Brain microvascular endothelial cell (primary cell): ENCODE measurements around the gene UQCRQ.

Experiments used
- DNase-seq: peaks from one replicate; pipeline ENCODE4 v3.0.0-alpha.2; 2020
- H3K27ac ChIP-seq: fragments of 250-450 bp; sonication (Bioruptor Pico); 2 replicates; pipeline ENCODE4 v1.5.1; 2020; ENCODE audit warnings: mild to moderate bottlenecking, moderate library complexity
- H3K27me3 ChIP-seq: fragments of 250-450 bp; sonication (Bioruptor Pico); replicated peaks from 2 replicates; pipeline ENCODE4 v1.5.1; 2020; ENCODE audit warnings: mild to moderate bottlenecking
- H3K36me3 ChIP-seq: fragments of 250-450 bp; sonication (Bioruptor Pico); replicated peaks from 2 replicates; pipeline ENCODE4 v1.5.1; 2020; ENCODE audit warnings: mild to moderate bottlenecking
- H3K4me3 ChIP-seq: 2 replicates; pipeline ENCODE4 v1.5.1; 2011; ENCODE audit warnings: low read depth, mild to moderate bottlenecking, control low read depth, low read length, moderate library complexity
- in situ Hi-C: cut with HindIII; loops from 2 replicates; pipeline ENCODE4 v1.10.0; 2017; ENCODE audit warnings: low sequenced_read_pairs, low pct_ligation_motif_present
- TF ChIP-seq, protein P1 (sequence below): IDR thresholded peaks from 2 replicates; pipeline ENCODE4 v1.5.1; 2011; ENCODE audit warnings: low read depth, mild to moderate bottlenecking, moderate library complexity, low read length, control low read depth, inconsistent platforms; ENCODE audit errors: missing control alignments

UQCRQ gene

DNA sequence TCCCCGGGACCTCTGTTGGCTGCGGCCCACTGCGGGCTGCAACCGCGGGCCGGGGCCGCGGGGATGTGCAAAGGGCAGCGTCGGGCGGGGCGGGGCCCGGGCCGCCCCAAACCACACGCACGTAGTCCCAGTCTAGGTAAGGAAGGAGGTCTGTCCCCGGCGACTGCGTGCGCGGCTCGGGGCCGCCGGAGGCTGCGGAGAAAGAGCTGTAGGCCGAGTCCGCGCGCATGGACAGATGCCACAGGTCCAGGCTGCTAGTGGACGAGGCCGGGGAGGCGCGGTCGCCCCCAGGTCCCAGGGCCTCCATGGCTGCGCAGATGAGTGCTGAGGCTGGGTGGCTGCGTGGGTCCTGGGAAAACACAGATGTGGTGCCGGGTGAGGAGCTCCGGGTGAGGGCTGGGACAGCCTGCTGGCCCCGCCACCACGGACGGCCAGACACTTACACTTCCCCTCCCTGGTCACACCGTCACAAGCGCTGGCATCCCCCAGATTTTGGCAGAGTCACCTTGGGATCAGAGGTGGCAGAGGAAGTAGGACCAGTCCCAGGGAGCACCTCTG lies 40.5 kb upstream of the UQCRQ start:
- in situ Hi-C loops, result no loop called here
- no peaks in the 10 kb centered on the region for H3K27me3 ChIP-seq
- TF ChIP-seq, protein P1, sequence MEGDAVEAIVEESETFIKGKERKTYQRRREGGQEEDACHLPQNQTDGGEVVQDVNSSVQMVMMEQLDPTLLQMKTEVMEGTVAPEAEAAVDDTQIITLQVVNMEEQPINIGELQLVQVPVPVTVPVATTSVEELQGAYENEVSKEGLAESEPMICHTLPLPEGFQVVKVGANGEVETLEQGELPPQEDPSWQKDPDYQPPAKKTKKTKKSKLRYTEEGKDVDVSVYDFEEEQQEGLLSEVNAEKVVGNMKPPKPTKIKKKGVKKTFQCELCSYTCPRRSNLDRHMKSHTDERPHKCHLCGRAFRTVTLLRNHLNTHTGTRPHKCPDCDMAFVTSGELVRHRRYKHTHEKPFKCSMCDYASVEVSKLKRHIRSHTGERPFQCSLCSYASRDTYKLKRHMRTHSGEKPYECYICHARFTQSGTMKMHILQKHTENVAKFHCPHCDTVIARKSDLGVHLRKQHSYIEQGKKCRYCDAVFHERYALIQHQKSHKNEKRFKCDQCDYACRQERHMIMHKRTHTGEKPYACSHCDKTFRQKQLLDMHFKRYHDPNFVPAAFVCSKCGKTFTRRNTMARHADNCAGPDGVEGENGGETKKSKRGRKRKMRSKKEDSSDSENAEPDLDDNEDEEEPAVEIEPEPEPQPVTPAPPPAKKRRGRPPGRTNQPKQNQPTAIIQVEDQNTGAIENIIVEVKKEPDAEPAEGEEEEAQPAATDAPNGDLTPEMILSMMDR, result no peak
- DNase-seq, result no peak
- H3K27ac ChIP-seq, result no peak overlapping the region
- no peaks in the 10 kb centered on the region for H3K36me3 ChIP-seq
- peak overlapping the region; percentile 12 for H3K4me3 ChIP-seq

DNA sequence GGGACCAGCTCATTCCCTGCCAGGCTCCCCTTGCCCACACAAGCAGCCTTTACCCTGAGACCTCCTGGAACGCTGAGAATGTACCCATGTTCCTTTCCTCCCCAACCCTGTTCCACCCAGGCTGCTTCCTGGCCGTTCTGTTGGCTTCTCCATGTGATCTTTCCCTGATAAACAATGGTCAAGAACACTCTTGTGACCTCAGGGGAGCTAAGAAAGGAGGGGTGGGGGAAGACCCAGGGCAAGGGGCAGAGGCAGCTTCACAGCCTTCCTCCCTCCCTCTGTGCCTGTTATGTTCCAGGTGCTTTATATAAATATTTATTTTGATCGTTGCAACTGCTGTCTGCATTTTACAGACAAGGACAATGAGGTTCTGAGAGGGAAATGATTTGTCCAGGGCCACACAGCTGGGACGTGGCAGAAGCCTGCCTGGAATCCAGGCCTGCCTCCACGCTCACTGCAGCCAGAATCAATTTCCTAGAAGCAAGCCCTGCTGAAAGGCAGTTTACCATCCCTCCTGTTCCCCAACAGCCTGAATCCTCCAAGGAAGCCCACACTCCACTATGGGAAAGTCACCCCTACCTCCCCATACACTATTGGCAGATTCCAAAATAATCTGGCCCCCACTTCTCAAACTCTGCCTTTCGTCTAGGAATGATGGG lies 39.9 kb upstream of the UQCRQ start:
- in situ Hi-C loops, result no loop called here
- TF ChIP-seq, protein P1, result no peak
- no peak overlapping the region for H3K4me3 ChIP-seq
- no peak for DNase-seq
- no peaks in the 10 kb centered on the region for H3K27me3 ChIP-seq
- H3K36me3 ChIP-seq, result no peaks in the 10 kb centered on the region
- no peak overlapping the region for H3K27ac ChIP-seq

DNA sequence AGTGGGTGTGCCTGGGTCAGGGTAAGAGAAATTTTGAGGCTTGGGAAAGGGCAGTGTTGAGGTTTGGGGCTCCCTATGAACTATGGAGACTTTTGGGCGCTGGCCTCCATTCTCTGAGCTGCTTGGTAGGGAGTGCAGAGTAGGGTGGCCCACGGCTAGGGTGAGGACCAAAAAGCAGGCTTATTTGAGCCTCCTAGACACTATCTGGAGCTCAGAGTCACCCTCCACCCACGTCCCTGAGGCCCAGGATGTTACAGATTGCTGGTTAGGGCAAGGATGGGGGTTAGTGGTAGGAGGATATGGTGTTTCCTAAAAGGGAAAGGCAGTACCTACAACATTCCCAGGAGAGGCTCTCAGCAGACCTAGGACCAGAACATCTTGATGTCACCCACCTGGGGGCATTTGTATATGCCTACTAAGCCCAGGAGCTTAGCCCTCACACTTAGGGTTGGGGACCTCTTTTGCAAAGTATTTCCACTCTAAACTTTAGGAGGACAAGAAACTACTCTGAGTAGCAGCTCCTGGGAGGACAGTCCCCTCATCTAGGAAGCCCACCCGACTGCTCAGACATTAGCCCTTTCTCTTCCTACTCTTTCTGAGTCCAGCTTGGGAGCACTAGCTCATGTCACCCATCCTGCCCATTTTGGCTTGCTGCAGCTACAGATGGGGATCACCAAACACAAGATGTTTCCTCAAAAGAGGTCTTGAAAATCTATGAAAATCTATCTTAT lies 38.3 kb upstream of the UQCRQ start:
- Histone ChIP-seq H3K36me3 (no peaks in the 10 kb centered on the region), H3K27me3 (no peaks in the 10 kb centered on the region), H3K4me3 (no peak overlapping the region), H3K27ac (no peak overlapping the region)
- DNase-seq, result no peak
- TF ChIP-seq, protein P1, result no peak
- in situ Hi-C loops, result no loop called here

DNA sequence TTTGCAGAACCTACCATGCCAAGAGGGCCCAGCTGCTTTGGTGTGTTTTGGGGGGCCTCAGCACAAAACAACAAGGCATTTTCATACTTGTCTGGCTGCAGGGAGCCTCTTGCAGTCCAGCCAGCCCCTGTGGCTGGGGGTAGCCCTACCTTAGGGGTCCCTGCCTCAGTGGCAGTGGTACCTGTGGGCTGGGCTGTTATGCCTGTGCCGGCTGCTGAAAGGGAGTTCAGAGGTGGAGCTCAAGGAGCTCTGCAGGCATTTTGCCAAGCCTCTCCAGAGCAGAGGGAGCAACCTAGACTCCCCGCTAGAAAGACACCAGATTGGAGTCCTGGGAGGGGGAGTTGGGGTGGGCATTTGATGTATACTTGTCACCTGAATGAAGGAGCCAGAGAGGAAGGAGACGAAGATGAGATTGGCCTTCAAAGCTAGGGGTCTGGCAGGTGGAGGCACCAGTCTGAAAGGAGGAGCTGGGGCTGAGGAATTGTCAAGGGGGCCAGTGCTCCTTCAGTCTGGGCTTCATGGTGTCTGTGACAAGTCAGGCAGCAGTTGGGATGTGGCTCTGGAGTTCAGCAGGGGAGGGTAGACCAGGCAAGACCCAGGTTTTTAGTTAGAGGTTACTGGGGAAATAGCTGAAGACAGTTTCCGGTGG lies 37.5 kb upstream of the UQCRQ start:
- in situ Hi-C loops, result no loop called here
- TF ChIP-seq, protein P1, result no peak

DNA sequence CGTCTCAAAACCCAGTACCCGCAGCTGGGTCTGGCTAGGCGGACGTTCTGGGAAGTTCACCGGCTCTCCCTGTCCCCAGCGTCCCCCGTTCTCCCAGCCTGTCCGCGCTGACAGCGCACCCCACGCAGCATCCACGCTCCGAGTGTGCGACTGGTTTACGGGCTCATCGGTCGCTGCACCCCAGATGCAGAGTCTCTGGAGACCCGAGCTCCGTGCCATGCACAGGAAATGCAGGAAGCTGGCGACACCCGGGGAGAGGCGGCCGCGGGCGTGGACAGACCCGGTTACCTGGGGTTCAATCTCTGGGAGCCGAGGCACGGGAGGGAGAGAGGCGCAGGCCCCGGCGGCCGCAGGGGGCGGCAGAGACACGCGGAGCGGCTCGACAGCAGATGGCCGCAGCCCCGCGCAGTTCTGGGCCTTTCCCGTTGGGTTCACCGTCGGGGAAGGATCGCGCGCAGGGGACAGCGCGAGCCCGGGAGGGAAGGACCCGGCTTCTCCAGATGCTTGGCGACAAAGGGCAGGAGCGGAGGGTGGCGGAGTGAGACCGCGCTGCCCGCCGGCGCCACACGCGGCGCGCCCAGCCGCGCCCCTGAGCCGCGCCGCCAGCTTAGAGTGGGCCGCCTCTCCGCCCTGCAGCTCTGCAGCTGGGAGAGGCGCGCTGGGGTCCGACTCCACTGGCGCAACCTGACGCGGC lies 36.6 kb upstream of the UQCRQ start:
- DNase-seq, result peak; percentile 43
- Histone ChIP-seq H3K27ac (no peak overlapping the region), H3K36me3 (no peaks in the 10 kb centered on the region), H3K4me3 (peak overlapping the region; percentile 61), H3K27me3 (no peaks in the 10 kb centered on the region)
- TF ChIP-seq, protein P1, result peak; percentile 77
- in situ Hi-C loops, result no loop called here

More for the DNA sequence above, 37.5 kb upstream of the UQCRQ start:
- H3K4me3 ChIP-seq, result no peak overlapping the region
- no peak for DNase-seq
- no peaks in the 10 kb centered on the region for H3K27me3 ChIP-seq
- H3K36me3 ChIP-seq, result no peaks in the 10 kb centered on the region
- no peak overlapping the region for H3K27ac ChIP-seq
